A549 (cell line): Measurements from ENCODE around the gene SHROOM2.
"Not testable (repeated sequence)": the region's sequence is repeated elsewhere in the genome, so short reads cannot be mapped to it uniquely, and the experiment has no call there.

ENCODE experiments used
- CHD2 ChIP-seq: fragments of 150-350 bp; IDR thresholded peaks from 2 replicates; pipeline ENCODE4 v1.6.1; 2014; ENCODE audit warnings: low read length; ENCODE audit not compliant: partially characterized antibody
- TP53 ChIP-seq: fragments of 250-450 bp; sonication (Bioruptor Pico); IDR thresholded peaks from 2 replicates; pipeline ENCODE4 v1.5.0; 2021; ENCODE audit warnings: mild to moderate bottlenecking, moderate library complexity
- TF ChIP-seq, protein P1 (sequence below): fragments of >200 bp; sonication (Bioruptor Twin); formaldehyde crosslinking; IDR thresholded peaks from 3 replicates; pipeline ENCODE4 v1.5.1; 2016

DNA sequence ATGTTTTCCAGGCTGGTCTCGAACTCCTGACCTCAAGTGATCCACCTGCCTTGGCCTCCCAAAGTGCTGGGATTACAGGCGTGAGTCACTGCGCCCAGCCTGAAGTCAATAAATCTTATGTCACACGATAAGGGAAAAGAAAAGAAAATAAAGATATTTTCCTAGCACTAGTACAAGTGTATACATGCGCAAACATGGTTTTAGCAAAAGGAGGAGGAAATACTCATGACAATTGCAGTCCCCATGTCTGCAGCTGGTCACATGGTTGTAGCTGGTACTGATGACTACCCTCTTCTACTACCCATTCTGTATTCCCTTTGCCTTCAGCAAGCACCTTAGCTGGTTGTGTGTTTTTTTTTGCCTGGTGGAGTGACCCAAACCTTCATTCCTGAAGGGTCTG is 23.6 kb downstream of the SHROOM2 start:
- TF ChIP-seq, protein P1, sequence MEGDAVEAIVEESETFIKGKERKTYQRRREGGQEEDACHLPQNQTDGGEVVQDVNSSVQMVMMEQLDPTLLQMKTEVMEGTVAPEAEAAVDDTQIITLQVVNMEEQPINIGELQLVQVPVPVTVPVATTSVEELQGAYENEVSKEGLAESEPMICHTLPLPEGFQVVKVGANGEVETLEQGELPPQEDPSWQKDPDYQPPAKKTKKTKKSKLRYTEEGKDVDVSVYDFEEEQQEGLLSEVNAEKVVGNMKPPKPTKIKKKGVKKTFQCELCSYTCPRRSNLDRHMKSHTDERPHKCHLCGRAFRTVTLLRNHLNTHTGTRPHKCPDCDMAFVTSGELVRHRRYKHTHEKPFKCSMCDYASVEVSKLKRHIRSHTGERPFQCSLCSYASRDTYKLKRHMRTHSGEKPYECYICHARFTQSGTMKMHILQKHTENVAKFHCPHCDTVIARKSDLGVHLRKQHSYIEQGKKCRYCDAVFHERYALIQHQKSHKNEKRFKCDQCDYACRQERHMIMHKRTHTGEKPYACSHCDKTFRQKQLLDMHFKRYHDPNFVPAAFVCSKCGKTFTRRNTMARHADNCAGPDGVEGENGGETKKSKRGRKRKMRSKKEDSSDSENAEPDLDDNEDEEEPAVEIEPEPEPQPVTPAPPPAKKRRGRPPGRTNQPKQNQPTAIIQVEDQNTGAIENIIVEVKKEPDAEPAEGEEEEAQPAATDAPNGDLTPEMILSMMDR: not testable (repeated sequence)
- TF ChIP-seq CHD2; TP53 (CRISPR knock-in tag): not testable (repeated sequence)
